GM21528 (cell line): ENCODE data around the gene TRABD2A.
"Not testable (repeated sequence)": the region's sequence is repeated elsewhere in the genome, so short reads cannot be mapped to it uniquely, and the experiment has no call there.

Experiments
- ATAC-seq: cut with Tn5 transposase; IDR thresholded peaks from one replicate; pipeline ENCODE4 v1.9.1; 2021; ENCODE audit warnings: mild to moderate bottlenecking, moderate library complexity; ENCODE audit not compliant: unreplicated experiment, low FRiP score

Gene TRABD2A

DNA sequence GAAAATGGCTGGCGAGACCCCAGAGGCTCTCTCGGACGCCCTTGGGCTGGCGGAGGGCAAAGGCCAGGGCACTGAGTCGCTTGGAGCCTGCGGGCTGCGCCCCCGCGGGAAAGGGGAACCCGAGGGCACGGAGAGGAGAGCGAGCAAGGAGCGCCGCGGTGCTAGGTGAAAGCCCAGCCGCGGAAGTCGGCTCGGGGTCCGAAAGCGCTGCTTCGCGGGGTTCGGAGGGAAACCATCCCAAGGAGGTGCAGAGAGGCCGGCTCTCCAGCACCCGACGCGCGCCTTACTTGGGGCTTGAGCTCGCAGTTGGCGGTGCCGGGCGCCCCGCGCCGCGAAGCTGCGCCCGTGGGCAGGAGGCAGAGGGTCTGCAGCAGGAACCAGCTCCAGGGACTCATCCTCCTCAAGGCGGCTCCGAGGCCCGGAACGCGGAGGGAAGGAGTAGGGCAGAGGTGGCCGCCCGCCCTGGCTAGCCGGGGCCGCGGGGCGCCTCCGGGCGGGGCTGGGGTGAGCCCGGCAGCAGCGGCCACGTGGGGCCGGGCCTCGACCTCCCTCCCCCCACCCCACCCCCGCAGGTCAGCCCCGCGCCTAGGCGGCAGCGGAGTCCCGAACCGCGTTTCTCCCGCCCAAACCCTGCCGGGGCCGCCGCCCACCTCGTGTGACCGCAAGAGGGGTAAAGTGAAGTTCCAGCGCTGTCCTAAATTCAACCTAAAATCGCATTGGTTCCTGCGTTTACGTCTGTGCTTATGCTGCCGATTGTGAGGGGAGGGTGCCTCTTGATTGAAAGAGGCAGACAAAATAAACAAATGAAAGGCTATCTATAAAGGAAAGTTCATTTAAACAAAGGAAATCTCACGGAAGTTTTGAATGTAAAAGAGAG is at the start of gene TRABD2A:
Gene TRABD2A, minus strand, starts transcription at position 440 of the 877 bp plus-strand sequence. Its CDS starts 45 bp downstream, at position 395.
- ATAC-seq, result peak; percentile 29

DNA sequence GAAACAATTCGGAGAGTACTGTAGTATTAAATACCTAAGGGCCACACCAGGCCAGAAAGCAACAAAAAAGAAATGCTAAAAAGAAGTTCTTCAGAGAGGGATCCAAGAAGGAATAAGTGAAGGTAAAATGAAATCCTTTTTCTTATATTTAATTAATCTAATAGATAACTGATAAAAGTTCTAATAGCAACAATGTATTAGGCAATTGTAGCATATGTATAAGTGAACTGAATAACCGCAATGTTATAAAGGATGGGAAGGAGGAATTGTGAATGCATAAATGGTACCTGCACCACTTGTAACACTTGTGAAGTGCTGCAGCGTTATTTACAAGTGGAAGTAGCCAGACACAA is 46.4 kb upstream of the TRABD2A start:
- ATAC-seq, result no peak

GRCh38 chr2:84925724-84926376 is 45.0 kb upstream of the TRABD2A start:
- peak; percentile 83 for ATAC-seq

DNA sequence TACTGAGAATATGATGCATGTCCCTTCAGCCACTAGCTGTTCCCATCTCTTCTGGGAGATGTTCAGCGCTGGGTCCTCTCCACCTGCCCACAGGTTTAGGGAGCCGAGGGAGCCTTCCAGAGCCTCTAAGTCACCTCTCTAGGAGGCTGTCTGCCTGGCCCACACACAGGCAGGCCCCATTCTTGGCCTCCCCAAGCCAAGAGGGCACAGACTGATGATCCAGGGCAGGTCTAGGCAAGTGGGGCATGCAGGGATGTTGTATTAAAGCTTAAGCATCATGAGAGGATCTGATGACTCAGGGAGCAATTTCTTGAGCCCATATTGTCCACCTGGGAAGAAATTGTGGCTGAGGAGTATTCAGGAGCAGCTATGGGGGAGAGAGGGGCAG is 44.4 kb upstream of the TRABD2A start:
- ATAC-seq, result peak; percentile 0

GRCh38 chr2:84924173-84925106 is 43.6 kb upstream of the TRABD2A start:
- ATAC-seq, result peak; percentile 17

GRCh38 chr2:84923009-84923408 is 42.1 kb upstream of the TRABD2A start:
- ATAC-seq, result no peak

- ATAC-seq, result peak; percentile 61
Observed at GRCh38 chr2:84919885-84920580, 39.1 kb upstream of the TRABD2A start.

DNA sequence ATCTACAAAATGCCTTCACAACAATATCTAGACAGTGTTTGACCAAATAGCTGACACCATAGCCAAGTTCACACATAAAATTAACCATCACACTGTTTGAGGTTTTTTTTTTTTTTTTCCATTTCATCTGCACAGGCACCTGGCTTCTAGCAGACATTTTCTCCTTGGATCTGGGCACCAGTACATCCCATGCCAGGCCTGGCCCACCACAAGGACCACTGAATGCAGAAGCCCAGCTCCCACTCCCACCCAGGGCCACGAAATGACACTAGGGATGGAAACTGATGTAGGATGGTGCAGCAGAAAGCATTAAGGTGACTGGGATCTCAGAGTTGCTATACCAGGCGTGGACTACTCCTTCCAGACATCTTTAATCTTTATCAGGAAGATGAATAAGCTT is 37.5 kb upstream of the TRABD2A start:
- ATAC-seq, result no peak

GRCh38 chr2:84917821-84918220 is 36.9 kb upstream of the TRABD2A start:
- ATAC-seq, result not testable (repeated sequence)

DNA sequence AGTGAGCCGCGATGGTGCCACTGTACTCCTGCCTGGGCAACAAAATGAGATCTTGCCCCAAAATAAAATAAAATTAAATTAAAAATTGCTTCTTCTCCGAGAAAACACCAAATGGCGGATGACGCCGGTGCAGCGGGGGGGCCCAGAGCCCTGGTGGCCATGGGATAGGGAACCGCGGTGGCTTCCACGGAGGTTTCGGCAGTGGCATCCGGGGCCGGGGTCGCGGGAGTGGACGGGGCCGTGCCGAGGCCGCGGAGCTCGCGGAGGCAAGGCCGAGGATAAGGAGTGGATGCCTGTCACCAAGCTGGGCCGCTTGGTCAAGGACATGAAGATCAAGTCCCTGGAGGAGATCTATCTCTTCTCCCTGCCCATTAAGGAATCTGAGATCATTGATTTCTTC is 34.8 kb upstream of the TRABD2A start:
- ATAC-seq, result not testable (repeated sequence)

- no peak for ATAC-seq
Observed at GRCh38 chr2:84914334-84914733, 33.5 kb upstream of the TRABD2A start.

DNA sequence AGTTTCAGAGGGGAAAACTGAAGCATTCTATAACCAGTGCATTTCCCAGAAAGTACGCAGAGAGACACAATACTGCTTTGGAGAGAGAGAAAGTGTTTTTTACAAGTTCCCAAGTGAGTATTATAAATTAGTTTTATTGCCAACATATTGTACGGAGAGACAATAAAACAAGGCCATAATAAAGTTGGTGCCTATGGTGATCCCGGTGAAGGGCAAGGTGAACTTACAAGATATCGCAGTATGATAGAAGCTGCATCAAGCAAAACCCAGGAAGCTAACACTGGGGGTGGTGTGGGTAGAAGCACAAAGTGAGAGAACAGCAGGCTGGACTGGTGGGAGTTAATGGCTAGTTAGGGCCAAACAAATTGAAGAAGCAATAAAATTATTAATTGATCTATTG is 32.1 kb upstream of the TRABD2A start:
- no peak for ATAC-seq

- ATAC-seq, result no peak
Observed at GRCh38 chr2:84911135-84911678, 30.3 kb upstream of the TRABD2A start.

GRCh38 chr2:84908948-84909713 is 28.2 kb upstream of the TRABD2A start:
- no peak for ATAC-seq

- peak; percentile 35 for ATAC-seq
Observed at GRCh38 chr2:84906900-84907714, 26.2 kb upstream of the TRABD2A start.

DNA sequence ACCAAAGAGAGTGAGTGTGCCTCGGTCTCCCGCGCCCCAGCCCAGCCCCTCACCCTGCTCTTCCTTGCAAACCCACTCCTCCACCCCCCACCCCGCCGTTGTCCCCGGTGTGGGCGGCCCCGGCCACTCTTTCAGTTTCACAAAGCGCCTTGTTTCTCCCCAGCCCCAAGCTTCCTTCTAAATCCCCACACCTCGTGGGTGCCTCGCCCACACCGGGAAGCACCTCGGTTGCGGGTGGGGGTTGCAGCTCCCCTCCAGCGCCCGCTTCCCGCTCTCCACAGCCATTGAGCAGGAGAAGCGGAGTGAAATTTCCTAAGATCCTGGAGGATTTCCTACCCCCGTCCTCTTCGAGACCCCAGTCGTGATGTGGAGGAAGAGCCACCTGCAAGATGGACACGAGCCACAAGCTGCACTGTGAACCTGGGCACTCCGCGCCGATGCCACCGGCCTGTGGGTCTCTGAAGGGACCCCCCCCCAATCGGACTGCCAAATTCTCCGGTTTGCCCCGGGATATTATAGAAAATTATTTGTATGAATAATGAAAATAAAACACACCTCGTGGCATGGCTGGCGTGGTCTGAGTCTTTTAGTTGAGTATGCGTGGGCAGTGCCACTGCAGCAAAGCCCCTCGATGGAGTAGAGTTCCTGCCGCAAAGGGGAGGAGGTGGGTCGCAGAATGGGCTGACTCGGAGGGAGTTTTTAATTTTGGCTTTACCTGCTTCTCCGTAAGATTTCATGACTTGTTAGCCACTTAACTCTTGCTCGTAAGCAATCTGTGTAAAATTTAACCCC is 25.4 kb upstream of the TRABD2A start:
- ATAC-seq, result peak; percentile 30
